ENCODE results near the gene CACNA1C.

DNA sequence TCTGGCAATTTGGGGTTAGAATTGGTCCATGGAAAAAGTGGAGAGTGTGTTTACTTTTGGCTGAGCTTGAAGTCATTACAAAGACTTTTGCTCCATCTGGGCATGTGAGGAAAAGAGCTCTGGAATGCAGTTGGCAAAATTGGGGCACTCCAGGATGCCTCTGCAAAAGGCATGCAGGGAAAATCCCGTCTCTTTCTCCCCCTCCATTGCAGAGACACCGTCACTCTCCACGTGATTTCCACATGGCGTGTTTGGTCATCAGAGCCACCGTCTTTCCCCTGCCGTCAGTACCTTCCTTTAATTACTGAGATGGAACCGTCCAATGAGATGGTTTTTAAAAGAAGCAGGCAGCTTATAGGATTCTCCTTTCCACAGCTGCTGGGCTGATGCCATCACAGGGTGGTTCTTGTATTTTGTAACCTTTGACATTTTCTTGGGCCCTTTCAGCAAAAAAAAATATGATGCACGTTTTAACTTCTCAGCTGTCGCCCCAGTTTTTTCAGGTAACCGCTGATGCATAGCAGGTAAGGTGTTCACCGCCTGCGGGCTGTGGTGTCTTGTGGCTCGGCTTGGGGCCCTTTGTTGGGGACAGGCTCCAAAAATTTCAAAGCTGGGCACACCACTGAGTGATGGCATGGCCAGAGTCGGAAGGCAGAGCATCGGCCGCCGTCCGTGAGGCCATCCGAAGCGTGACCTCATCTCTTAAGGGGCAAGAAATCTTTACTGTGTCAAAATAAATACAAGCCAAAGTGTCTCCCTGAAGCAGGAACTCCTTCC, 68.4 kb downstream of the CACNA1C start:
- no peak for TF ChIP-seq CTCF (IDR thresholded peaks at IDR 0.05; ENCODE audit: low read depth, low read length)
- TF ChIP-seq POLR2A (IDR thresholded peaks at IDR 0.05; ENCODE audit: extremely low read depth, insufficient read length), result no peak
- no peak for TF ChIP-seq MYC (IDR thresholded peaks at IDR 0.05; ENCODE audit: low read depth, low read length)
- TF ChIP-seq, protein P1, sequence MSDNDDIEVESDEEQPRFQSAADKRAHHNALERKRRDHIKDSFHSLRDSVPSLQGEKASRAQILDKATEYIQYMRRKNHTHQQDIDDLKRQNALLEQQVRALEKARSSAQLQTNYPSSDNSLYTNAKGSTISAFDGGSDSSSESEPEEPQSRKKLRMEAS (IDR thresholded peaks at IDR 0.05; ENCODE audit: low read depth, low read length), result no peak
